Stimulated activated CD4-positive, alpha-beta T cell treated with anti-CD3 and anti-CD28 coated beads, TNF-alpha, amount 100 ng/mL, for 1 hour (primary cell): ENCODE measurements around the gene OTOF.

ENCODE experiments used
- DNase-seq, 3 donors: peaks; one replicate each; pipeline ENCODE4 v3.0.0-alpha.2; 2020; ENCODE audit warnings: low read depth in 3 of 3, low spot score in 1 of 3

Gene OTOF

DNA sequence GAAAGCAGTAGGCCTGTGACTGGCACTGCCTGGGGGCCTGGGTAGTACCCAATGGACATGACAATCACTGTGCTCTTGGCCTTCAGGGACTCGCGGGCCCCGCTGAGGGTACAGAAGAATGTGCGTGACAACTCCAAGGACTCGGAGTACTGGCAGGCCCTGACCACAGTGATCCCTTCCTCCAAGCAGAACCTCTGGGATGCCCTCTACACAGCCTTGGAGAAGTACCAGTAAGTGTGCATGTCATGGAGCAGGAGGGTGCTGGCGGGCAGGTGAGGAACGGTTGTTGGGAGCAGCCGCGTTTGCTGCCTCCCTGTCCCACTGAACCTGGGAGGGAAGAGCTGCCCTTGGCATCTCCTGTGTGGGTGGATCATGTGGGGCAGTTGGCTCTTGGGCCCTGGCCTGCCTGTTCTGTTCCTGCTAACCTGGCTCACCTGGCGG, 23.3 kb downstream of the OTOF start:
- DNase-seq = no peak

DNA sequence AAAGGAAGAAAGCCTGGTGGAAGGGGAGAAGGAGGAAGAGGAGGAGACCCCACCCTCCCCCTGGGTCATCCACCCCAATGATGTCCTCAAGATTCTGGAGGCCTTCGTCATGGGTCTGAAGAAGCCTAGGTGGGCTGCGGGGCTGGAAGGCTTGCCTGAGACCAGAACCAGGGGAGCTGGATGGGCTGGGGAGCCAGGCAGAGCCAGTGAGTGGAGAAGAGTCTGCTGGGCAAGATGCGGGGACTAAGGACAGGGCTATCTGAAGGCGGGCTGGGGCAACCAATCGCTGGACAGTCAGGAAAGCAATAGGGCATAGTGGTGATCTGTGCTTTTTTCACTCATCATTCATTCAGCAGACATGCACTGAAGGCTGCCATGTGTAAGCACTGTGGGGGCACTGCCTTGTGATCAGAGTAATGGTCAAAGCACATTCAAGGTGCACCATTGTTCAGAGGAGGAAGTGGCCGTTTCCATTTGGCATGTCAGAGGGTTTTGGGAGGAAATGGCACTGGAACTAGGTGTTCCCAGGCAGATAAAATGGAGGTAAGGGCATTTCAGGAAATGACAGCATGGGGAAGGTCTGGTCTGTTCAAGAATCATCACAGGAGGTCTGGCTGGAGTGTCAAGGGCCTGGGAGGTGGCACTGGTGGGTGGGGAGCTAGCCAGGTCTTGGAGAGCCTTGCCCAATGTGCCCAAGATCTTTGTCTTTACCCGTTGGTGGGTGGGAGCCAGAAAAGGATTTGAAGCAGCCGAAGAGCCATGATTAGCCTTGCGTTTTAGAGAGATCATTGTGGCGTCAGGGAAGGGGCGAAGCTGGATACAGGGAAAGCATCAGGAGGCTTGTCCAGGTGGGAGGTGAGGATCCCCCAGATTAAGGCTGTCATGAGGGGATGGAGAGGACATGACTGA, 24.2 kb downstream of the OTOF start:
- no peak for DNase-seq

GRCh38 chr2:26451700-26452099, 26.2 kb downstream of the OTOF start:
- no peak for DNase-seq

DNA sequence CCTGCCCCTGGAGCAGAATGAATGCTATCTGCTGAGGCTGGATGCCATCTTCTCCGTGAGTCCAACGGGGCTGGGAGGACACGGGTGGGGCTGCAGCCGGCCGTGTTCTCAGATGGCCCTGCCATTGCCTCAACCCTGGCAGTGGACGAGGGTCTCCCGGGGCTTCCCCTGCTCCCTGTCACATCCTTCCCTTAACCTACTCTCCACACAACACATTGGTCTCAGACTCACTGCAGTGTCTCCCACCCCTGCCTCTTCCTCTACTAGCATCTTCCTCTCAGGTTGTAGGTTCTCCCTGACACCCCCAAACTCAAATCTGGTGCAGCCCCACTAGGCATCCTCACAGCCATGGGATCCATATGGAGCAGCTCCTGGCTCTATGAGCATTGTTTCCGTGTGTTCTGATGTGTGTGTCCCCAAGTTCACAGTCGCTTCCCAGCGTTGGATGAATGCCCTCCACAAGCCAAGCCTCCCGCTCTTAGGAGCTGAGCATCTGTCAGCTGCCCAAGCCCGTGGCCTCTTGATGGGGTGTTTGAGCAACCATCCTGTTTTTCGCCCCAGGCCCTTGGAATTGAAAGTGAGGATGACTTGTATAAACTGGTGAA, 27.8 kb downstream of the OTOF start:
- DNase-seq = no peak

- DNase-seq = no peak
Measured at GRCh38 chr2:26449278-26450030, 28.5 kb downstream of the OTOF start.

DNA sequence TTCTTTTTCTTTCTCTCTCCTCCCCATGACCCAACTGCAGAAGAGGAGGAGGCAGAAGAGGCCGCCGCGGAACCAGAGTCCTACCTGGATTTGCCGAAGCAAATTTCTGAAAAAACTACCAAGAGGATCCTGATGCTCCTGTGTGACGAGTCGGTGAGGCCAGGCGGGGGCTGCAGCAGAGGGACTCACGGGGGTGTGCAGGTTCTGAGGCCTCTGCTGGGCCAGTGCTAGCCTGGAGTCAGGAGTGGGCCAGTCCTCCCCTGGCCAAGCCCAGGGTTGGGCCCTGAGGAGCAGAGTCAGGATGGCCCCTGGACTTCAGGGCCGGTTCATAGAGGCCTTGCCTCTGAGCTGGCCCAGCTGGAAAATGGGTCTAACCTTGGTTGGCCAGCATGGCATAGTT, 29.3 kb downstream of the OTOF start:
- no peak for DNase-seq

DNA sequence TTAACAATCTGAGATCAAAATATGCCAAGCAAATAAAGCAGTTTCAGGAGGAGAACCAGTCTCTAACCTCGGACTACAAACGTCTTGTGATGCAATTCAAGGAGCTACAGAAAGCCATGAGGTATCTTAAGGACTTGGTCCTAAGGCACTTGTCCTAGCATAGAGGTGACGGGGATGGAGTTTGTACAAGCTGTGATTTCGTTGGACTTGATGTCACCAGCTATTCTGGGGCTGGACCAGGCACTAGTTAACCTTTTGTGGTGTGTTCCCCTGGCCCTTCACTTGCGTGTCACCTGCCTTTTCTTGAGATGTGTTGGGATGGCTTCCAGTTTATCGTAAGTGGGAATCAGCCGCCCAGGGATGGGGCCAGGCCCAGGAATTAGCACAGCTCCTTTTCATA, 33.7 kb downstream of the OTOF start:
- no peak for DNase-seq

- no peak for DNase-seq
Measured at GRCh38 chr2:26442707-26443106, 35.2 kb downstream of the OTOF start.

DNA sequence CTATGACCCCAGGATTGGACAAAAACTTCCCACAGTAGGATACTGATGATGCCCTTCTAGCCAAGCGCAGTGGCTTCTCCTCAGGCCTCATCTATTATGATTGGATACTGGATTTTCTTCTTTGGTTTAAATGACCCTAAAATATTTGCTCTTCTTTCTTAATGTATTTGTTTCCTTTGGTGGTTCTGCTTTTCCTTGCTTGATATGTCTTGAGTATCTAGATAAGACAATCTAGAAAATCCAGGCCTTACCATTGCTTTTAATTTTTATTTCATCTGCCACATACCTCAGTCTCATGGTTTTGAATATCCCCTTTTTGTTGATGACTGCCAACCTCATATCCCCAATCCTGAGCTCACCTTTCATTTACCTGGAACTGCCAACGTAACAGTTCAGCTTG, 35.6 kb downstream of the OTOF start:
- no peak for DNase-seq

DNA sequence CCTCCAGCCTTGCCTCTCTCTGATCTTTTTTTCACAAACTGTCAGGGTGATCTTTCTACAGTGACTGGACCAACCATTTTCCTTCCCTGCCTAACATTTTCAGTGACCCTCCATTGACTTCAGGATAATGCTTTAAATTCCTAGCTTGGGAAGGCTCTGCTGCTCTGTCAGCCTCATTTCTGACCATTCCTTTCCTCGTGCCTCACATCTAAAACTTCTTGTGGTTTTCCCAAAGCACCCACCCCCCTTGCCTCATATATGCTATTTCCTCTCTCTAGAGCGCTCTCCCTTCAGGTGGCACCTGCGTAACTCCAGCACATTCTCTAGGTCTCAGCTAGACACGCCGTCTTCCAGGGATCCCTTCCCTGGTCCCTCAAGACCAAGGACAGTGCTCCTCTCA, 39.0 kb downstream of the OTOF start:
- DNase-seq = no peak

DNA sequence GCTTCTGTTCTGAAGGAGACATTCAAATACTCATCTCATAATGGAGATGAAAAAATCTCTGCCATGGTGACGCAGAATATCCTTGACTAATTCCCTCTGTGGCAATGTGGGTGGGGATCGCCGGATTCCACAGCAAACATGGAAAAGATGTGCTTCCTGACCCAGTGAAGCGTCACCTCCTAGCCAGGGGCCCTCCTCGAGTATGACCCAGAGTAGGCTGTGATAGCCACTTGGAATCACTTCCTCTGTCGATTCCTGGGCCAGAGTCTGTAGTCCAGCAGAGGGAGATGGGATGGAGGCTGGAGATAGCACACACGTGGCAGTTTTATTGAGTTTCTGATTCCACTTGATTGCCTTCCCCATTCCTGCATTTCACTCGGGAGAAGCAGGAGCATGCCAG, 39.4 kb downstream of the OTOF start:
- DNase-seq = no peak

- DNase-seq = no peak
Measured at GRCh38 chr2:26435106-26435505, 42.8 kb downstream of the OTOF start.

GRCh38 chr2:26432859-26433258, 45.1 kb downstream of the OTOF start:
- DNase-seq = no peak

GRCh38 chr2:26432363-26432762, 45.6 kb downstream of the OTOF start:
- DNase-seq = no peak

GRCh38 chr2:26430826-26431225, 47.1 kb downstream of the OTOF start:
- DNase-seq = no peak

DNA sequence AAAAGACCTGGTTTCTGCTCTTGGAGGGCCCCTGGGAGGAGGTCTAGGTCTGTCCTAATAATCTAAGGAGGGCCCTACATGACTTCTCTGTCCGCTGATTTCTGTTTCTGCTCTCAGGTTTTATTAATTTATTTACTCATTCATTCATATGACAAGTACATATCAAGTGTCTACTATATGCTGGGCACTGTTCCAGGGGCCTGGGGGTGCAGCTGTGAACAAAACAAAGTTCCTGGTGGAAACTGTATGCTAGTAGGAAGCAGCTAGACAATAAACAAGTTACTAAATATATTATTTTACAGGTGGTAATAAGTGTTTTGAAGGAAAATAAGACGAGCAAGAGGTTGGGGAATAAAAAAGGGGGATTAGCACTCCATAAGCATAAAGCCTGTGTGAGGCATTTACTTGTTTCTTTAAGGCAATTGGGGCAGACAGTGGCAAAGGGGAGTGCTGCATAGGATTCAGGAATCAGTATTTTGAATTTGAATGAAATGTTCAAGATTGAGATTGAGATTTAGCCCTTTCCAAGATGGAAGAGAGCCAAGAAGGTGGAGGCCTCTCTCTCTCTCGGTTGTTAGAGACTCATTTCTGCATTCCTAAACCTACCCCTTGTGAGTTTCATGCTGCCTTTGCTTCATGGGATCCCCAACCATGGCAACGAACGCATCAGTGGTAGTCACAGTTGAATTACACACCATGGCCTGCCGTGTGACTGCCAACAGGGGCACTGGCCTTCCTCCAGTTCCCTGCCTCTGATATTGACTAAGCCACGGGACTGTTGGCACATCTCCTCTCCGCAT, 47.9 kb downstream of the OTOF start:
- no peak for DNase-seq

DNA sequence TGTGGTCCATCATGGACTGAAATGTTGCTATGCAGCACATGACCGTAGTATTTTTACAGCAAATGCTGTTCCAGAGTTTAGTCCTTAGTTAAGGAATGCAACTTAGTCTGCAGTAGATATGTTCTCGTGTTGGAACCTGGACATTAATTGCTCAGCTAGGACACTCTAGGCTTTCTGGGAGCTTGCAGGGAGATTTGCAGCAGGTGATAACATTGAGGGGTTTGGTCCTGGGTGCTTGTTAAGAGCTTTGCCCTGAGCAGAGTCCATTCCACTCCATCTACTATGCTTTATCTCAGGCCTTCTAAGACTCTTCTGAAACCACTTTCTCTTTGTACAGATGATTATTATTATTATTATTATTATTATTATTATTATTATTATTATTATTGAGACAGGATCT, 49.1 kb downstream of the OTOF start:
- no peak for DNase-seq

GRCh38 chr2:26424221-26424620, 53.7 kb downstream of the OTOF start:
- no peak for DNase-seq

DNA sequence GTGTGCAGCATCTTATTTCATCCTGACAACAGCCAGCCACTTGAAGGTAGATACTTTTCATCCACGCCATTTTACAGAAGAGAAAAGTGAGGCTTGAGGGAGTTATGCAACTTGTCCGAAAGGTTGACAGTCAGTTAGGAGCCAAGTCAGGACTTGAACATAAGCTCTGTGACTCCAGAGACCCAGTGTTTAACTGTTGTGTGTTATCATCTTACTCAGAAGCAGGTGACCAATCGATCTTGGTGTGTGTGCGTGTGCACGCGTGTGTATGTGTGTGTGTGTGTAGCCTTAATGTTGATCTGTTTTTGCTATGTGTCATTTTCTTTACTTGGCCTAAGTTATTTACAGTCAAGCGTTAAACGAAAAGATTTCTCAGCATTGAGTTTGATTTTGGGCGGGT, 54.2 kb downstream of the OTOF start:
- no peak for DNase-seq

DNA sequence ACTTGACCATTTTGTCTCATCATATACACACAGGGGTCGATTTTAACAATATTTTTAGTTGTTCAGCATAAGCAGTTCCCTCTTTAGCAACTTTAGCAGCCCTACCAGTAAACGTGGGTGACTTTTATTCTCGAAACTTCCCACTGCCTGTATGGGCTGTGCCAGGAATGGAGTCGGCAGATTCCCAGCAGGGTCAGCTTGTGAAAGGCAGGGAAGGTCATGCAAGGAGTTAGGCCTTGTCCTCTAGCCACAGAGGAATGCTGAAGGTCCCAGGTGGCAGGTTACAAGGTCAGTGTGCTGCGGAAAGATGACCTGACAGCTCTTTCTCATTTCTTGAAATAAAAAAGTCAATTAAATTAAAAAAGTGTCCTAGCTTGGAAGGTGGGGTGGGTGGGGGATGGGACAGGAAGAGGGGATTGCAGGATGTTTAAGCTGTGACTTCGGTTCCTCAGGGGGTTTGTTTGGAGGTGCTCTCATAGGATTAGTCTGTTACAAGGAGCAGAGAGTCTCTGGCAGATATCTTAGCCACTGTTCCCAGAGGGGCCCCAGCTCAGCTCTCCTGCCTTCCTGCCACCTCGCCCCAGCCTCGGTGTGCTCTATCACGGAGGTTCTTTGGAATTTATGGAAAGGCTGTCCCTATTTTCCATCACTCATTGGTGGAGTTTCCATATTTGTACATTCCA, 54.8 kb downstream of the OTOF start:
- no peak for DNase-seq

DNA sequence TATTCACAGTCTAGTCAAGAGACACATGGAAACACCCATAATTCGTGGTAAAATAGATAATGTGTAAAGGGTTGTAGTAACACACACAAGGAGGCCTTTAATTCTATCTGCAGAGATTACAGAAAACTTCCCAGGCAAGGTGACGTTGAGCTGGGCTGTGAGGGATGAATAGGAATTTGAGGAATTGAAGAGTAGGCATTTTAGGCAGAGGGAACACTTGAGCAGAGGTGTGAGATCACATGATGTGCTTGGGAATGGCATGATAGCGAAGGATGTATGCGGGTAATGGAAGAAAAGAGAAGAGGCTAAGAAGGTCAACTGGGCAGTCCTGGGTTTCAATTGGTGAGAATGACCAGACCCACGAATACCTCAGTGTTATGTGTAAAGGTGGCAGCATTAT, 56.0 kb downstream of the OTOF start:
- no peak for DNase-seq
